HG03457 (cell line): ENCODE measurements around the gene FXYD4.

Source experiments
- ATAC-seq: cut with Tn5 transposase; IDR thresholded peaks from one replicate; pipeline ENCODE4 v1.9.1; 2021; ENCODE audit warnings: moderate number of reproducible peaks; ENCODE audit not compliant: unreplicated experiment

FXYD4 gene

DNA sequence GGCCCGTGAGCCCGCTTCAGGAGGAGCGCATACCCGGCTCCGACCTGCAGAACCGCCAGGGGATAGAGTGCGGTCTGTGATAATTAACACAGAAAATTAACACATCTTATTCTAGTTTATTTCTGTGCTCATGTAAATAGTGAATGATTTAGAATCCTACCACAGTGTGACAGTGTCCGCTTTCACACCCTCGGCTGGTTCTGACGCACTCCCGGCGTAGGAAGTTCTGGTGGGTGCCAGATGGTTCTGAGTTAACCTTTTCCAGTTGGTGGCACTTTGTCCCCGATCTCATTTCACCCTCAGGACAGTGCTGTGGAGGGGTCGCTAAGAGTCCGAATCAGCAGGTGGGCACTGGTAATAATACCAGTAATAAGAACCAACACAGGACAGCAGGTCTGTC is 28.3 kb upstream of the FXYD4 start:
- no peak for ATAC-seq

DNA sequence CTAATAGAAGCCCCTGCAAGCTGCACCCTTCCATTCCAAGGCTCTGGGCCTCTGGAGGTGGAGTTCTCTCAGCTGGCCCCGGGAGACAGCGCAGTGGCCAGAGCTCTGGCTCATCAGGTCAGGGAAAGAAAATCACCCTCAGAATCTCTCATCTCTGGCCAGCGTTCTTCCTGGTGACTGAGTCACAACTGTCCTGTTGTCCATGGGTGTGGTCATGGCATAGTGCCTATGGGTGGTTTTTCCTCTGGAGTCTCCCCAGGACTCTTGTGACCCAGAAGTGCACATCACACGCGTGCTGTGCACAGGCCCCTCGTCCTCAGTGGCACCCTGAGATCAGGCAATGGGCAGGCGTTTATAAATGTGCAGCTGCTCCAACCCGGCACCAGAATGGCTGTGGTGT is 27.4 kb upstream of the FXYD4 start:
- no peak for ATAC-seq

DNA sequence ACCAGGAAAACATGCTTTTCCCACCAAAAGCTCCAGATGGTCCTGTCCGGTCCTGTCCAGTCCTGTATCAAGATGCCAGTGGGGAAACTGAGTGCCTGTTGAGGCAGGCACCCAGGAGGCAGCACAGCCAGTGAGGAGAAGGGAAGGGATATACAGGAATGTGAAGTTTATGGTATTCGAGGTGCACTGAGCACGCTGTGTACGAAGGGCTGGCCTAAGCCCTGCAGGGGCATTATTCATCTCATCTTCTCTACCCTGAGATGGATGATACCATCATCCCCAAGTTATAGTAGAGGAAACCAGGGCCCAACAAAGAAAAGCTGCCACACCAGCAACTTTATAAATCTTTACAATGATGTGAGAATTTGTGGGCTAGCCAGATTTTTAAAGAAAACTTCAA is 23.4 kb upstream of the FXYD4 start:
- no peak for ATAC-seq

DNA sequence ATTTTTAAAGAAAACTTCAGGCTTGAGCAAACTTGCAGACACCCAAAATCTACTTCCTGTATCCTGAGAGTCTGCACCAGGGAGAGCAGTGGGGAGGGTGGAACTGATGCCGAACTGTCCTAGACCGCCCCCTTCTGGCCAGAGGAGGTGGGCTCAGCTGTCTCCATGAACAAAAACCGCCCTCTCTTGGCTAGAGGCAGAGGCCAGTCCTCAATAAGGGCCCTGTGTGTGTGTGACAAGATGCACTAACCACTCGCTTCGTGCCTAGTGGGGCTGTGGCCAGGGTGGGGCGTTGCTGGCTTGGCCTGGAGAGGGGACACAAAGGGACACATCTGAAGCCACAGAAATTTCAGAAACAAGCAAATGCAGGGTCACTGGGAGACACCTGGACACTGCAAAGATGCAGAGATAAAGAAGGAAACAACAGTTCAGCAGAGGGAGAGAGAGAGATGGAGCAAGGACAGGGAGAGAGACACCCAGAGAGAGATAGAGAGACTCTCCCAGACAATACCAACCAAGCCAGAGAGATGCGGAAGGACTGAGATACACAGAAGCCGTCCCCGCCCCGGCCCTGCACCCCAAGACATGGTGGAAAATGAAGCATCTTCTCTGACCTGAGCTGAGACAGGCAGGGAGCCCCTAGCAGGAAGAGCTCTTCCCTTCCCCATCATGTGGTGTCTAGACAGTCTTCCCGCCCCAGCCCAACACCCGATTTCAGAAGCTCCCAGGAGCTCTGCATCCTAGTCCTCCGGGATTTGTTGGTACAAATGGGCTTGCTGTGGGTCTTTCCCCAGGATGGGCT is 22.7 kb upstream of the FXYD4 start:
- ATAC-seq: peak; percentile 99

DNA sequence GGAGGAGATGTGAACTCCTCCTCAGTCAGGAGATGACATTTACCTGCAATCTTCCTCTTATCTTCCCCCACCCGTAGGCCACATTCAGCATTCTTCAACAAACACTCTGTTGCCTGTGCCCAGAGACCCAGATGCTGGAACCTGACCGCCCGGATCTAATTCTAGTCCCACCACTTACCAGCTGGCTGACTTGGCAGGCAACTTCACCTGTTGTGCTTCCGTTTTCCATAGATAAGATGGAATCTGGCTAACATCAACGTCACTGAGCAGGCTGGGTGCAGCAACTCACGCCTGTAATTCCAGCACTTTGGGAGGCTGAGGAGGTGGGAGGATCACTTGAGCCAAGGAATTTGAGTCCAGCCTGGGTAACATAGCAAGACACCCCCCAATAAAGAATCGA is 21.3 kb upstream of the FXYD4 start:
- no peak for ATAC-seq

DNA sequence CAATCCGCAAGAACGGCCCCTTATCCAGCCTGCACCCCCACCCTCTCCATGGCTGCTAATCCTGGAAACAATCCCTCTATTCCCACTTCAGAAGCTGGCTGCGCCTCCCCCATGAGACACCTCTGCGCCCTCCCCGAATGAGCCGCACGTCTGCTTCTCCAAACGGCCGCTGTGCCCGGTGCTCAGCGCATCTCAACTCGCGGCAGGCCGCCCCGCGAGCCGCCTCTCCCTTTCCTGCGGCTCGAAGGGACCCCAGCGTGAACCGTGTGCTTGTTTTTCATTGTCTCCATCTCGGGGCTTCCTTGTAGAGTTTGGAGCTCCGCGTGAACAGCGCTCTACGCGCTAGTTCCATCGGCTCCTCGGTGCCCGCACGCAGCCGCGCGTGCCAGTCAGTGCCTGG is 20.8 kb upstream of the FXYD4 start:
- ATAC-seq: no peak

DNA sequence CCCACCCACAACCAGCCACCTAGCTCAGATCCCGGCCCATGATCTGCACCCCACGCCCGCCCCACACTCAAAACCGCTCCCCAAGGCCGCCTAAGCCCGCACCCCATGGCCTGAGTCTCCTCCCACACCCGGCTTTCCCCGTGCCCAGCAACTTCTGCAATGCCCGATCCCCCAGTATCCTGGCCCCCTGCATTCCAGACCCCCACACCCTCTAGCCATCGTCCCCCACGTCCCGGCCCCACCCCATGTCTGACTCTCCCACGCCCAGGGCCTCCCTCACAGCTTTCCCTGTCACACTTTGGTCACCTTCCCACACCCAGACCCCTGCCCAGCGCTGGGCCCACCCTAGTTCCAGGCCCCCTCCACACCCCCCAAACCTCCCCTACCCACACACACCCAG is 20.1 kb upstream of the FXYD4 start:
- no peak for ATAC-seq

DNA sequence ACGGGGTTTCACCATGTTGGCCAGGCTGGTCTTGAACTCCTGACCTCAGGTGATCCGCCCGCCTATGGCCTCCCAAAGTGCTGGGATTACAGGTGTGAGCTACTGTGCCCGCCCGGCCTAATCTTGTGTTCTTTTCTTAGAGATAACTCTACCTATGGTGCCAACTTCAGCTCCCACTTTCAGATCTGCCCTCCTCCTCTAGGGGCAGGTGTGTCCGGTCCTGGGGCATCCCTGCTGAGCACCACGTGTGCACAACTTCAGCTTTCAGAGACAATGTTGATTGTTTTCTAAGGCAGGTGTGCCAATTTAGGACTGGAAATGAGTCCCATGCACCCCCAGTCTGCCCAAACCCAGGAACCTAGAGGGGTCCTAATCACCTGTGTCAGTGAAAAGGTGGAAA is 18.5 kb upstream of the FXYD4 start:
- no peak for ATAC-seq

DNA sequence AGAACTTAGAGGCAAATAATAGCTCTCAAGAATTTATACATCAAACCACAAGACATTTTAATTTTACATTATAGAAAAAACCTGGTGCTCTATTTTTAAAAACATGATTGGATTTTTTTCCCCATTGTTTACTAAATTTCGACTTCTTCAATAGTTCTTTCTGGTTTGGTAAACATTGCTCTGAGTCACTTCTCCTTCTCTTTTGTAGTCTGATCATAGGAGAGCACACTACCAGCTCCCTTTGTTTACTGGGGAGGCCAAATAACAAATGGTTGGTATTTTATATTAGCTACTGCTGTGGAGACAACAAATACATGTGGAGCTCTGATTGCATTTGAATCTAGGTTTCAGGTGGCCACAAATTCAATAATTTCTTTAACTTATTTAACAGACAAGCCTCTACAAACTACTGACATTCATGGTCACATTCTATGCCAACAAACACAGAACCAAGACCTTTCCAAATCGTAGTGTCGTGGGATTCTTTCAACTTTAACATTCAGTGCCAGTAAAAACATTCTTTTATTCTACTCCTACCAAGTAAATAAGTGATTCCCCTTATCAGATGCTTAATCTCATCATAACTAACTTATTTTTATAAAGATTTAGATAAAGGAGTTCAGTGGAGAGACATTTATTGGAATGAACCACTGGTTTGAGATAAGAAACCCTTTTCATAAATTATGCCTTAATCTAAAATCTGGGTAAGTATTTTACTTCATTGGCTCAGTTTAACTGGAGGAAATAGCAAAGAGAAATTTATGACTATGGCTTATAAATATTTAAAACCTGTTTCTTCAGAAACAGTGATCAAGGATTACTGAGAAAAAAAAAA is 17.7 kb upstream of the FXYD4 start:
- no peak for ATAC-seq

DNA sequence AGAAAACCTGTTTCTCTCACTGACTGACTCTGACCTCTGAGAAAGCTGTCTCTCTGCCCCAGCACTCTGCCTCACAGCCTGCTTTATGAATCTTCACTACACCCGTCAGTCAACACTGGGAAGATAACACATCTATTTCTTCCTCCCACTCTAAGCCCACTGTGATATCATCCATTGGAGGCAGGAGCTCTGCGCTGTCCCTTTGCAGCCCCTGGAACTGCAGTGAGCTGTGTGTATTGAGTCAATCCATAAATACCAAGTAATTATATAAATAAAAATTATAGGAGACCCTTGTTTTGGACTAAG is 17.2 kb upstream of the FXYD4 start:
- ATAC-seq: no peak

DNA sequence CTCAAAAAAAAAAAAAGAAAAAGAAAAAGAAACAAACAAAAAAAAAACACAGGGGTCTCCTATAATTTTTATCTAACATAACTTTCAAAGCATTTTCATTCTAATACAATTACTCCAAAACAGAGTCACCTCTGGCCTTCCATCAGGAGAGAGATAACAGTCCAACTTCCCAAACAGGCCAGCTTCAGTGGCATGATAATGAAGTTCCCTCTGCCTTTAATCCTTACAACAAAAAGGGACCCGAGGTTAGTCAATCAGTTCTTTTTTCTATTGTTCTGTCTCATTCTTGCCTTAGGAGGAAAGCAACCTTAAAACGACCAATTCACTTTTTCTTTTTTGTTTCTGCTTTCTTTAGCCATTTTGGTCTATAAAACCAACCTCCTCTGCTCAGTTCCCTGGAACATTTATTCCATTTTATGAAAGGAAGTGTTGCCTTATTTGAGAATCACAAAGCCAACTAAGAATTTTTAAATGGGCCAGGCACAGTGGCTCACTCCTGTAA is 16.5 kb upstream of the FXYD4 start:
- no peak for ATAC-seq

DNA sequence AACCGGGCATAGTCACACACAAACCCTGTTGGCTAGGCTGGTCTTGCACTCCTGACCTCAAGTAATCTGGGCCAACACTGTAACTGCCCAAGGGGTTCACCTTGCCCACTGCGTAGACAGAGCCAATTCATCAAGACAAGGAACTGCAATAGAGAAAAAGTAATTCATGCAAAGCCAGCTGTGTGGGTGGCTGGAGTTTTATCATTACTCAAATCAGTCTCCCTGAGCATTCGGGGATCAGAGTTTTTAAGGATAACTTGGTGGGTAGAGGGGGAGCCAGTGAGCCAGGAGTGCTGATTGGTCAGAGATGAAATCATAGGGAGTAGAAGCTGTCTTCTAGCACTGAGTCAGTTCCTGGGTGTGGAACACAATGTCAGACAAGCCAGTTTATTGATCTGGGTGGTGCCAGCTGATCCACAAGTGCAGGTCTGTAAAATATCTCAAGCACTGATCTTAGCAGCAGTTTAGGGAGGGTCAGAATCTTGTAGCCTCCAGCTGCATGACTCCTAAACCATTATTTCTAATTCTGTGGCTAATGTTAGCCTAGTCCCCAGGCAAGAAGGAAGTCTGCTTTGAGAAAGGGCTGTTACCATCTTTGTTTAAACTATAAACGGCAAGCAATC is 15.6 kb upstream of the FXYD4 start:
- no peak for ATAC-seq

DNA sequence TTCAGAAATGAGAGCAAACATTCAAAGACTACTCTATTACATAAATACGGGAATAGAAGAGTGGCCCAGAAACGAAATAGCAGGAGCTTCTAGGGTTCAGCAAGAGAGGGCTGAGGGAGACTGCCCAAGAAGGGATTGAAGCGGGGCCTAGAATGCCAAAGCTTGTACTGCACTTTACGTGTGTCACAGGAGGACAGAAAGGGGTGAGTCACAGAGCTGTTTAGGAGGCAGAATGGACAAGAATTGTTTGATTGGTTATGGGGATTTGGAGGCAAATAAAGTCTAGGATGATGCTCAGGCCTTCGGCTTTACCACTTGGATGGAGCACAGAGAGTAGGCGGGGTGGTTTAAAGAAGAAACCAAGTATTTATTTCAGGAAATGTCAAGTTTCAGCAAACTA is 11.3 kb upstream of the FXYD4 start:
- no peak for ATAC-seq

DNA sequence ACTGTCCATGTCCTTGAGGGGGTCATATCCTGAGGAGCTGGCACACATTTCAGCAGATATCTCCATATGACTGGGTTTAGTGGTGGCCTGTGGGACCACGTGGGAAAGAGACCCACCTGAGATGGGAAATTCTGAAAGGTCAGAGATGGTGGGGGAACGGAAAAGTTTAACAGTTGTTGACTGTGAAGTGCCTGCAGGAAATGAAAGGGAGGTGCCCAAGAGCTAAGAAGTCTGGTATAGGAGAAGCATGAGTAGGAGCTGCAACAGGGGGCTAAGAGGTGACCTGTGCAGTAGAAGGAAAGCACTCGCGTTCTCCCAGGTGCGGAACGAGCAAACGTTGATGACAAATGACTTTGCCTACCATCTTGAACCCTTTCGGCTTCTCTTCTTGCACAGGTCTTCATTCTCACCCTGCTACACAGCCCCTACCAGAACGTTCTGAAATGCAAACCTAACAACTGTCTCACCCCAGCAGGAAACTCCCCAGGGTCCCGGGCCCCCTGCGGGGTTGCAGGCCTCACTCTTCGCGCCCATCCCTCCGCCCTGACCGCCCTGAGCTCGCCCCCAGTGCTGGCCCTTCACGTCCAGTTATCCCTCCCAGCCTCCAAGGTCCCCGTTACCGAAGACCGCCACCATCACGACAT is 9.8 kb upstream of the FXYD4 start:
- ATAC-seq: no peak

DNA sequence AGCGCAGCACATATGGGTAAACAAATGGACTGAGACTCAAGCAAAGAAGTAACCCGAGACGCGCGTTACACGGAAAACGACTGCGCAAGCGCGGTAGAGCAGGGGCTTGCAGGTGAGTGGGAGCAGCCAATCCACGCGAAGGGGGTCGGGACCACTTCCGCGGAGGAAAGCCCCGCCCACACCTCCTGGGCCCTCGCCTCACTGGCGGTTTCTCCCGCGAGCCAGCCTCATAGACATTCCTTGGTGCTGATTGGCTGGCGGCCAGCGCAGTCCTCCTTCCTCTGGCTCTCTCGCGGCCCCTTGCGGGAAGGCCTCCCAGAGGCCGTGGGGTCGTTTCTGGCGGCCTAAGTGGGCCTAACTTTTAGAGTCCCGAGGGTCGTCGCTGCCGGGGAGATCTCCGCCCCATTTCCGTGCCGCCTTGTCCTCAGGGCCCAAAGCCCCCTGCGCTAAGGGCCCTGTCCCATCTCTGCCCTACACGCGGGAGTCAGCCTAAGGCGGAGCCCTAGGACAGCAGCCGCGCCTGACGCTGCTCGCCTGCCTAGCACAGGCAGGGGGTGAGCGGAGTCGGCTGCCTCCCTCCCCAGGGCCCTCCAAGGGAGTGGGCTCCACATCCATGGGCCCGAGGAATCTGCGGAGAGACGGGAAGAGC is 9.1 kb upstream of the FXYD4 start:
- peak; percentile 98 for ATAC-seq

DNA sequence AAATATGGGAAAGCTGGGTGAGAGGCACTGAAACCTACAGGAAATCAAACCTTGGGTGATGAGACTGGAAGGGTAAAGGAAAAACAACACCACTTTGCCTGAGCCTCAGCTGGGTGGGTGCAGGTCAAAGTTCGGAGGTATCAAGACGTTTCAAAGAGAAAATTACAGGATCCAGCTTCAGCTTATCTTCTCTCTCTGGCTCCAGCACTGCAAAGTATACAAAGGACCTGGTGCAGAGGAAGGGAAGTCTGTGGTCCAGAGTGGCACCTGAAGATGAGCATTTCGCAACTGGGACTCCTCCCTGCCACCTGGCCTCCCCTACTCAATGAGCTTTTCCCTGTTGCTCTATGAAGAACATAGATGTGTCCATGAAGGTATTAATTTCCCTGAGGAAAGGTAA is 6.4 kb upstream of the FXYD4 start:
- no peak for ATAC-seq

DNA sequence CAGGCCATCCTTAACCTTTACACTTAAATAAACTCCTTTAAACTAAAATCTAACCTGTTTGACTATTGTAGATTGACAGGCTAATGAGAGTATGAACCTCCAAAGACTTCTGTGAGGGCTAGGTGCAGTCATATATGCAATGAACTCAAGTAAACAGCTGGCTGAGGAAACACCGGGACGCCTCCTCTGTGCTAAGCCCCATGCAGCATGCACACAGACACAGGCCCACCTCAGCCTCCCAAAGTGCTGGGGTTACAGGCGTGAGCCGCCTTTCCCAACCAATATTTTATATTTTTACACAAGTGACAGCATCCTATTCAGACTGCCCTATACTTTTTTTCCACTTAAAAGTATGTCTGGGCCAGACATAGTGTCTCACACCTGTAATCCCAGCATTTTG is 1.5 kb upstream of the FXYD4 start:
- no peak for ATAC-seq

DNA sequence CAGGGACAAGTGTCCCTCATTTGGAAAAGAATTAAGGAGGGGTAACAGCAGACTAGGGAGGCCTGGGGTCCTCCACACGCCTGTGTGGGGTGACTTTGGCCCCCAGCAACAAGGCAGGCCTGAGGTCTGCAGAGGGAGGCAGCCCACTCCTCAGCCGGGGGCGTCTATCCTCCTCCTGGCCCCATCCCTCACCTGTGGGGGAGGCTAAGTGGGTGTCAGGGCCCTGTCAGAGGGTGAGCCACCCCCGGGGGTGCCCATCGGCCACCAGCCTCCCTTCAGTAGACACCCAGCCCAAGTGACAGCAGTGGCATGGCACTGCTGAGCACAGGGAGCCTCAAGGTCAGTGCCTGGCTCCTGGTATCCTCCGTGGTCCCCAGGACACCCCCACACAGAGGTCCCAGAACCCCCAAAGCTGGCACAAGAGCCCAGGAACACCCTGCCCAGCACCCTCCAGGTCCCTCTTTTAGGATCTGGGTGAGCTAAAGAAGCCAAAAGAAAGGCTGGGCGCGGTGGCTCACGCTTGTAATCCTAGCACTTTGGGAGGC is 693 bp upstream of the FXYD4 start:
- no peak for ATAC-seq

DNA sequence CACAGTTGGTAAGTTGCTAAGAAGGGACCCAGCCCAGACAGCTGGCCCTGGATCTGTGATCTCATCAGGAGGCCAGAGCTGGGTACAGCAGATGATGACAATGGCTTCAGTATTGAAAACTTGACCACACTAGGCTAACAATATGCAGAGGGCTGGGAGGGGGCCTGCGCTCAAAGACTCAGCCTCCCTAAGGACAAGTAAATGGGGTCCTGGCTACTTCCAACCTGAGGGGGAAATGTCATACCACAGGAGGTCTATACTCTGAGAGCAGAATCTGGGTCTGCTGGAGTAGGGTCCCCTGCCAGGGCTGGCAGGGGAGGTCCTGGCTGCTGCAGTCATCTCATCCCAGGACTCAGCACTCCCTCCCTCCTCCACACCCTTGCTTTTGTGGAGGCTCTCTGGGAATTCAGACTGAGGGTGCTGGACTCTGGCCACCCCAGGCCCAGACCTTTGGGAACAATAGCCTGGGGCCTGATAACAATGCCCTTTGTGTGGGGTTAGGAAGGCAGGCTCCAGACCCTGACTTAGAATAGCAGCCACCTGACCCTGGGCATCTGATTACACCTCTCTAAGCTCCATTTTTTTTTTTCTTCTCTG is 1.4 kb downstream of the FXYD4 start:
- no peak for ATAC-seq

DNA sequence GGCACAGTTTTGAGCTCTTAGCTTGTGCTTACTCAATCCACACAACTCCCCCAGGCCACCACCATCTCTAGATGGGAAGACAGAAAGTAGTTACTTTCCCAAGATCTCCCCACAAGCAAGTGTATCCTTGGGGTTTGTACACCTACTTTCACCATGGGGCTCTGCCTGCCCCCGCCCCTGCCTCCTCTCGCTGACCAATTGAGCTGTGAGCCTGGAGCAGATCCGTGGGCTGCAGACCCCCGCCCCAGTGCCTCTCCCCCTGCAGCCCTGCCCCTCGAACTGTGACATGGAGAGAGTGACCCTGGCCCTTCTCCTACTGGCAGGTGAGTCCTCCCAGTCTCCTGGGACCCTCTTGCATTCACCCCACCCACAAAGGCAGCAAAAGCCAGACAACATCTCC is 2.0 kb downstream of the FXYD4 start:
- ATAC-seq: no peak
